Esophagus (tissue), 2 donors: ENCODE measurements around the gene UXT. TPM values are rescaled to one million over a fixed set of nuclear protein-coding genes. Genes with fewer than 3 reads are reported as not detected.

ENCODE experiments used
- H3K27ac ChIP-seq, 2 donors: one replicate each; pipeline ENCODE4 v1.5.1; 2013; ENCODE audit warnings: low read depth in 2 of 2, mild to moderate bottlenecking in 2 of 2, inconsistent platforms in 1 of 2, low read length in 1 of 2, moderate library complexity in 1 of 2
- H3K27me3 ChIP-seq, 2 donors: one replicate each; pipeline ENCODE4 v1.6.1; 2013; ENCODE audit warnings: low read length in 2 of 2, control low read depth in 1 of 2, mild to moderate bottlenecking in 1 of 2; ENCODE audit not compliant: insufficient read depth in 2 of 2, control insufficient read depth in 1 of 2
- H3K36me3 ChIP-seq, 2 donors: one replicate each; pipeline ENCODE4 v1.6.1; 2013; ENCODE audit warnings: low read length in 1 of 2; ENCODE audit not compliant: control insufficient read depth in 2 of 2, insufficient read depth in 2 of 2
- H3K4me1 ChIP-seq, 2 donors: one replicate each; pipeline ENCODE4 v1.6.1; 2013; ENCODE audit warnings: low read length in 1 of 2; ENCODE audit not compliant: control insufficient read depth in 2 of 2, insufficient read depth in 2 of 2
- H3K4me3 ChIP-seq, 2 donors: one replicate each; pipeline ENCODE4 v1.5.1; 2013; ENCODE audit warnings: low read length in 2 of 2, mild to moderate bottlenecking in 2 of 2, low read depth in 1 of 2, moderate library complexity in 1 of 2
- H3K9me3 ChIP-seq, 2 donors: one replicate each; pipeline ENCODE4 v1.6.1; 2013; ENCODE audit warnings: mild to moderate bottlenecking in 2 of 2, low read depth in 1 of 2, low read length in 1 of 2, moderate library complexity in 1 of 2; ENCODE audit not compliant: control insufficient read depth in 2 of 2, insufficient read depth in 1 of 2
- WGBS, 2 donors: extraction: QIAGEN DNeasy Blood & Tissue Kit; methylation state at CpG; one replicate each; pipeline ENCODE4 v1.1.7; 2013; 5-methylcytosine and 5-hydroxymethylcytosine counted together
- polyA plus RNA-seq, 2 donors: library from polyadenylated mRNA; stranded (reverse); fragments of 200-250 nt; gene quantifications; one replicate each; pipeline ENCODE4 v1.2.3, GENCODE V29; 2013
- donor health status: healthy with polysubstance abuse.
- donor health status: Bipolar disorder and iron deficiency.

UXT gene, protein sequence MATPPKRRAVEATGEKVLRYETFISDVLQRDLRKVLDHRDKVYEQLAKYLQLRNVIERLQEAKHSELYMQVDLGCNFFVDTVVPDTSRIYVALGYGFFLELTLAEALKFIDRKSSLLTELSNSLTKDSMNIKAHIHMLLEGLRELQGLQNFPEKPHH
- polyA plus RNA-seq: 100 to 1,000 TPM in 1 of 2 donors, 10 to 100 TPM in 1; 77.6 to 121 TPM

DNA sequence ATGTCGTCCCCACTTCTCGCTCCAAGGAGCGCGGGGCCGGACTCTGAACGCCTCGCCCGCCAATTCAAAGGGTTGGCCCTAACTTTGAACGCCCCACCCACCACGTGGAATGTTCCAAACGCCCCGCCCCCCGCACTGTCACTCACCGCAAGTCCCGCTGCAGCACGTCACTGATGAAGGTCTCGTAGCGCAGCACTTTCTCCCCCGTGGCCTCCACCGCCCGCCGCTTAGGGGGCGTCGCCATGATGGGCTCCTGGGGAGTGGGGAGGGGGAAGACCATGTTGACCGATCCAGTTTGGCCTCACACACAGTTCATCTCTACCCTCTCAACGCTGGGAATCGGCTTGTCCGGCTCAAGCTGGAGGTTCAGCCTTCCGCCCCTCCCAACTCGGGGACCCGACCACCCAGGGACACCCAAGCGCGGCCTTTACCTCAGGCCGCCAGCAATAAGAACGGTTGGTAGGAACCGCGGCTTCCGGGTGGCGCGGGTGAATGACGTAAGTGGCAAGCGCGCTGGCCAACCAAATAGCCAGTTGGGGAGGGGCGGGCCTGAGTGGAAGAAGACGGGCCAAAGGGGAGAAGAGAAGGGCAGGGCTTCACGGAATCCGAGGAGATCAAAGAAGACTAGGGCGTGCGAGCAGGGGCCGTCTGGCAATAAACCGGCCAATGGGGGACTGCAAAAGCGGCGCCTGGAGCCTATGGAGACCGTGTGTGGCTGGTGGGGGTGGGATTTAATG, at the start of gene UXT:
Gene UXT (minus strand): TSS at position 497 of the 737 bp plus-strand sequence. CDS start 253 bp downstream, at position 244.
- WGBS, 2 donors: 0 to 32% methylated on average over 54 of the region's 54 CpGs
- peaks cover 3 to 8% of the 10 kb centered on the region in 2 donors for H3K36me3 ChIP-seq
- H3K27ac ChIP-seq: peak within 1 kb of the TSS; percentile 98
- H3K9me3 ChIP-seq: no peaks in the 10 kb centered on the region
- H3K4me1 ChIP-seq: no peaks in the 10 kb centered on the region
- H3K27me3 ChIP-seq: no peaks in the 10 kb centered on the region
- H3K4me3 ChIP-seq: peak within 1 kb of the TSS; percentile 60 to 82

DNA sequence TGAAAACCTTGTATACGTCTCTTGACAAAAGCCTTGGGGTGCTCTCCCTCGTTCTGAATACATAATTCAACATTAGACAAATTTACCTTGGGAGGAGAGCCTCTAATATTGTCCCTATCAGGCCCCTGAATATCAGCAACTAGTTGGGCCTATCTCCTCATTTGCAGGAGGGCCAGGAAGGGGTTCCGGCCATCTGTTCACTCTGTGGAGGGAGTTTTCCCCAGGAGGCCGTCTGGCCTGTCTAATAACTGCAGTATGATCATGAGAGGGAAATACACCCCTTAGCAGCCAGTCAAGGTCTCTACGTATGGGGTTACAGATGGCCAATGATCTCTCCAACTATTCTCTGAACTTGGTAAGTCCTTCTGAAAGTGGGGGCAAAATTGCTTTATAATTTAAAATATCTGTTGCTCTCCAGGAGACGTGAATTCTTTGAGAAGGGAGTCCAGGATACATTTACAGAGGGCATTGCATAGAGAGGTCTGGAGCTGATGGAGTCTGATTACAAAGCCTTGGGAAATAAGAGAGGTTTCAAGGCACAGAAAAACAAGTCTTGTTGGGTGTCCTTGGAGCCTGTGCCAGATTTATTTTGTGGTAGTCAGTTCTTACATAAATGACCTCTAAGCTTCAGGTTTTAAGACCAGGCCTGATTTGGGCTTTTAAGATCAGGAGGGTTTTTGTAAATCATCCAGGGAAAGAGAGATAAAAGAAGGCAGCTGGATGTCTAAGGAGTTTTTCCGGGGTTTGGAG, 48.2 kb upstream of the UXT start:
- Histone ChIP-seq H3K27me3 (peaks cover 0 to 2% of the 10 kb centered on the region in 2 donors), H3K27ac (no peak overlapping the region), H3K36me3 (no peaks in the 10 kb centered on the region), H3K9me3 (peaks cover 0 to 3% of the 10 kb centered on the region in 2 donors), H3K4me3 (no peak overlapping the region), H3K4me1 (no peaks in the 10 kb centered on the region)
- 57 to 58% methylated on average over 7 of the region's 7 CpGs for WGBS, 2 donors

DNA sequence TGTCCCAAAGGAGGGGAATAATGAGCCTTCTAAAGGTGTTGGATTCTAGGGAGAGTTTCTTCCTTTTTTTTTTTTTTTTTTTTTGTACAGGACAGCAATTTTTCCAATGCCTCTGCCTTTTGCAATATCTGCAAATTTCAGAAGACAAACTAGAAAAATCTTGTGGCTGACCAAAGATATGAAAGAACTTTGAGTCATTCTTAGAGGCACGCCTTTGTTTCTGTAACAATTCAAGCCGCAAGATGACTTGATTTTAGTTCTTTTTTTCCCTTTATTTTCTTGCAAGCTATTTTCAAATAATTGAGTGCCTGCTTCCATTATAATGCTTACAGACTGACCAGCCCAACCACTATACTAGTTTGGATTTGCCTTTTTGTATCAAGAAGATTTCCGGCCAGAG, 47.6 kb upstream of the UXT start:
- Histone ChIP-seq H3K36me3 (no peaks in the 10 kb centered on the region), H3K27me3 (peaks cover 0 to 2% of the 10 kb centered on the region in 2 donors), H3K9me3 (peaks cover 0 to 3% of the 10 kb centered on the region in 2 donors), H3K4me3 (no peak overlapping the region), H3K27ac (no peak overlapping the region), H3K4me1 (no peaks in the 10 kb centered on the region)
- 64 to 65% methylated on average over 3 of the region's 3 CpGs for WGBS, 2 donors

DNA sequence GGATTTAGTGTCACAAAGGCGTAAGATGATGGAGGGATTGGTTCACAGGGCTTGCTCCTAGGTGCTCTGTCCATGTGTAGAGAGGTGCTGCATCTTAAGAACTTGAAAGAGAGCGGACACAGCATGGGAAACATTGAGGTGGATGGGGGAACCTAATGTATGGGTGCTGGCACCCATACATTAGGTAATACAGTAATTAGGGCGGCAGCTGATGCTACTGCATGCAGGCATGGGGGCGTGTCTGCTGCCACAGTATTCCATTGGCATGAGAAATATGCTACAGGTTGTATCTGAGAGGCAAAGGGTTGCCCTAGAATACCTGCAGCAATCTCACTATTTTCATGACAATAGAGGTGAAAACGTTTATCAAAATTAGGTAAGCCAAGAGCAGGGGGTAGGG, 45.8 kb upstream of the UXT start:
- Histone ChIP-seq H3K4me3 (no peak overlapping the region), H3K27ac (no peak overlapping the region), H3K36me3 (no peaks in the 10 kb centered on the region), H3K27me3 (peaks cover 0 to 2% of the 10 kb centered on the region in 2 donors), H3K9me3 (peaks cover 0 to 3% of the 10 kb centered on the region in 2 donors), H3K4me1 (no peaks in the 10 kb centered on the region)
- 74% methylated on average over 5 of the region's 5 CpGs for WGBS, 2 donors

DNA sequence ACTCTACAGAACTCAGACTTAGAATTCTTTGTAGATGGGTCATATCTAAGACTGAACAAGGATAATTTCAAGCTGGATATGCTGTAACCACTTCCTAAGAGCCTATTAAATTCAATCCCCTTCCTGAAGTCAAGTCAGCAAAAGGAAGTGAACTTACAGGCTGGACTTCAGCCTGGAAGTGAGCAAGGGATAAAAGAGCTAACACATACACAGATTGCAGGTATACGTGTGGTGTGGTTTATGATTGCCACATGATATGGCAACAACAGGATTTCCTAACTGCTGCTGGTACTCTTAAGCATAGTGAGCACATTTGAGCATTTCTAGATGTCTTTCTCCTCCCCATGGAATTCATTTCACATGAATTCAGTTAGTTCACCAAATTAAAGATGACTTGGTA, 38.2 kb upstream of the UXT start:
- Histone ChIP-seq H3K4me1 (no peaks in the 10 kb centered on the region), H3K27ac (no peak overlapping the region), H3K27me3 (no peaks in the 10 kb centered on the region), H3K9me3 (no peaks in the 10 kb centered on the region), H3K36me3 (no peaks in the 10 kb centered on the region), H3K4me3 (no peak overlapping the region)
- 55 to 57% methylated on average over 1 of the region's 1 CpG for WGBS, 2 donors

DNA sequence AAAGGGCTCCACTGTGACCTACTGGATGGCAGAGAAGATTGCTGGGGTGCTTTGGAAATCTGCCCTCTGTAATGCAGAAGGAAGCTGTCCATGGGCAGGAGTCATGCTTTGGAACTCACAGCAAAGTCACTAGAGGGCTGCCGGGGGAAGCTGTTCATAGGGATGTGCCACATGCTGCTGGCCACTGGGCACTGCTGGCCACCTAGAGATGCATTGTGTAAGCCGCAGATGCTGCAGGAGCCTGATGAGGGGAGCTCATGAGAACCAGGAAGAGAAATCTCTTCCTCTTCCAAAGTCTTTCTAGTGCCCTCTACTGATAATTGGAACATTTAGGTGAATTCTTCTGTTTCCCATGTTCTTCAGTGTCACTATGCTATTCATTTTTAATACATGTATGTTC, 31.2 kb upstream of the UXT start:
- 48 to 67% methylated on average over 2 of the region's 2 CpGs for WGBS, 2 donors
- Histone ChIP-seq H3K4me3 (no peak overlapping the region), H3K27me3 (no peaks in the 10 kb centered on the region), H3K36me3 (no peaks in the 10 kb centered on the region), H3K9me3 (no peaks in the 10 kb centered on the region), H3K4me1 (no peaks in the 10 kb centered on the region), H3K27ac (no peak overlapping the region)

DNA sequence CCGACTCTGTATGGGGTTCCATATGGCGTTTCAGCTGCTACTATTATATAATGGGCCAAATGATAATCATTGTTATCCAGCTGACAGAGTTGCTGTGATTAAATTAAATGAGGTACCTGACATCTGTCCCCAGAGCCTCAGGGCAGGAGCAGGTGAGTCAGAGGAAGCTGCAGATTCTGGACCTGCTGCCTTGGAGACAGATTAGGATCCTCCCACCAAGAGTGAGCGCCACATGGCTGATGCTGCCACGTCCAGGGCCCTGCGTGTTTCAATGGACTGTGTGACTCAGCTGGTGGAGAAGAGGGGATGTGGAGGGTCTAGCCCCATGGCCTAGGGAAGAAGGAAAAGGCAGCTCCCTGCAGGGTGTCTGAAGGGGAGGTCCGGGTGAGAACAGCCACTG, 28.3 kb upstream of the UXT start:
- 47 to 51% methylated on average over 6 of the region's 6 CpGs for WGBS, 2 donors
- no peaks in the 10 kb centered on the region for H3K36me3 ChIP-seq
- no peaks in the 10 kb centered on the region for H3K9me3 ChIP-seq
- H3K27me3 ChIP-seq: no peaks in the 10 kb centered on the region
- H3K4me1 ChIP-seq: no peaks in the 10 kb centered on the region
- H3K4me3 ChIP-seq: no peak overlapping the region
- H3K27ac ChIP-seq: no peak overlapping the region

DNA sequence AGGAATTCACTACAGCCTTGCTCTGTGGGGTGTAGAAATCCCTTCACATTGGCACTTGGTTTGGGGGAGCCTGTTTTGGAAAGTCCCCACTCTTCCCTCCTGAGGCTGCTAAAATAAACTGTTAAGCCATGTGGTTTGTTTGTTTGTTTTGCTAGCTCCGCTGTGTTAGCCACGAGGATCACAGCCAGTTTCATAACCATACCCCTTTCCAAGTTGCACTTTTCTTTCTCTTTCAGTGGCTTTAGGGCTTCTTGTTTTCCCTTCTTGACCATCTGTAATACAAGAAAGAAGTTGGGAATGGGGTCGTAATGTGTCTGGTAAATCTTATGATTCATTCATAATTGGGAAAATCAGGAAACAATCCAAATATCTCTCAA, 24.8 kb upstream of the UXT start:
- Histone ChIP-seq H3K4me1 (no peaks in the 10 kb centered on the region), H3K4me3 (no peak overlapping the region), H3K36me3 (no peaks in the 10 kb centered on the region), H3K27ac (no peak overlapping the region), H3K9me3 (no peaks in the 10 kb centered on the region), H3K27me3 (peaks cover 0 to 4% of the 10 kb centered on the region in 2 donors)
- 50 to 60% methylated on average over 3 of the region's 3 CpGs for WGBS, 2 donors

DNA sequence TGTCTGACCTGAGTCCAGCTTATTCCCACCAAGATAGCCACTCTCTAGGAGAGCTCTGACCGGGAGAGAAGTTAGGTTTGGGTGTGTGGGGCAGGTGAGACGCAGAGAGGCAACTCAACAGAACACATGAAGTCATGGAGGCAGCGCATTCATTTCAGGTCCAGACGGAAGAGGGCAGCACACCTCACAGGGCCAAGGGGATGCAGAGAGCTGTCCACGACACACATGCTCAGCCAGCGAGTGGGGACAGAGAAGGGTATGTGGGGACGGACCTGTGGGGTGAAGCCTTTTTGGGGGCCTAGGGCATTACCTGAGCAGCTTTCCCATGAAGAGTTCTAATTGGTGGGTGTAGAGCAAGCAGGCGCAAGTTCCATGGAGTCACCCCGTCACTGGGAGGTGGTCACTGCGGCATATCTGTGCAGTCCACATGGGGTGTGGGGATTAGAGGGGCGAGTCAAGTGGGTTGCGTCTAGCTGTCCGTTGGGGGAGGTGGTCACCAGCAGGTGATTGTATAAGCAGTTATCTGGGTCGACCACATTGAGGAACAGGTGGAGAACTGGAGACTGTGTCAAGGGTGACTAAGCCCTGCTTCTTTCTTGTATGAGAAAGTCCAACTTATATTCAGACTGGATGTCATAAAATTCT, 24.3 kb upstream of the UXT start:
- Histone ChIP-seq H3K36me3 (no peaks in the 10 kb centered on the region), H3K9me3 (no peaks in the 10 kb centered on the region), H3K27me3 (peaks cover 0 to 4% of the 10 kb centered on the region in 2 donors), H3K4me1 (no peaks in the 10 kb centered on the region), H3K4me3 (no peak overlapping the region), H3K27ac (no peak overlapping the region)
- WGBS, 2 donors: 78 to 89% methylated on average over 14 of the region's 14 CpGs
